HEK293T (cell line): ENCODE results near the gene TRIM47.

ENCODE experiments used
- CTBP1 ChIP-seq: fragments of 450-650 bp; IDR thresholded peaks from 2 replicates; pipeline ENCODE4 v1.6.1; 2016; ENCODE audit warnings: borderline replicate concordance
- ELF4 ChIP-seq: fragments of 450-650 bp; IDR thresholded peaks from 2 replicates; pipeline ENCODE4 v1.6.1; 2017; ENCODE audit warnings: antibody characterized with exemption
- FOXA1 ChIP-seq: fragments of 450-650 bp; IDR thresholded peaks from 2 replicates; pipeline ENCODE4 v1.6.1; 2016; ENCODE audit warnings: mild to moderate bottlenecking
- FOXK2 ChIP-seq: fragments of 450-650 bp; IDR thresholded peaks from 2 replicates; pipeline ENCODE4 v1.6.1; 2016; ENCODE audit warnings: mild to moderate bottlenecking
- FOXM1 ChIP-seq: fragments of 450-650 bp; IDR thresholded peaks from 2 replicates; pipeline ENCODE4 v1.6.1; 2017; ENCODE audit warnings: mild to moderate bottlenecking, borderline replicate concordance
- HDGF ChIP-seq: fragments of 450-650 bp; IDR thresholded peaks from 2 replicates; pipeline ENCODE4 v1.6.1; 2017; ENCODE audit warnings: antibody characterized with exemption, borderline replicate concordance
- SP1 ChIP-seq: fragments of 450-650 bp; IDR thresholded peaks from 2 replicates; pipeline ENCODE4 v1.6.1; 2017
- SUZ12 ChIP-seq: fragments of 450-650 bp; IDR thresholded peaks from 2 replicates; pipeline ENCODE4 v1.6.1; 2016; ENCODE audit warnings: mild to moderate bottlenecking
- ZNF384 ChIP-seq: fragments of 450-650 bp; IDR thresholded peaks from 2 replicates; pipeline ENCODE4 v1.6.1; 2016

DNA sequence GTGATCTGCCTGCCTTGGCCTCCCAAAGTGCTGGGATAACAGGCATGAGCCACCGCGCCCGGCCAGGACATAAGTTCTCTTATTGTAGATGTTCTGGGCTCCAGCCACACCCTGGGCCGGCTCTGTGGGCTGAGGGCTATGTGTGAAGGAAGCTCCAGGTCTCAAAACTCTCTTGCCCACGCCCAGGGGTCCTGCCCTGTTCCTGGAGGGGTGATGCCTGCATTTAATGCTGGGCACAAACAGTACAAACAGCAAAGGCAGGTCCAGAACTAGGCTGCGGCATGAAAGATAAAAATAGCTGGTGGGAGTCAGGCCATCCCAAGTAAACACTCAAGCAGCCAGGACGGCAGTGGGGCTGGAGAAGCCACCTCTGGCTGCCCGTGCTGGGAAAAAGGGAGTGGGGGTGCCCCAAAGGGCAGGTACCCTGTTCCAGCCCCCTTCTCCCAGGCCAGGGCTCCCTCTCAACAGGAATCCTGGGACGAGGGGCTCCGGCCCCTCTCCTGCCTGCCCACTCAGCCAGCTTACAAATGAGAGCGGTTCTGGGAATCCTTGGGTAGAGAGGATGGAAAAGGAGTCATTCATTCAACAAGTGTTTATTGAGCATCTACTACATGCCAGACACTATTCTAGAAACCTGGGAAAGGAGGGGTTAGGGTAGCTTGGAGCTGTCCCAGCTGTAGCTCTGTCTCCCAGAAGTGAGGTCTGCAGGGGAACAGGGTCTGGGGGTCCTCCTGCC lies 4.6 kb downstream of the TRIM47 start:
- no peak for TF ChIP-seq FOXA1
- TF ChIP-seq SP1 = no peak
- TF ChIP-seq CTBP1 = no peak
- no peak for TF ChIP-seq ELF4
- TF ChIP-seq HDGF = no peak
- no peak for TF ChIP-seq SUZ12
- TF ChIP-seq FOXM1 = no peak
- no peak for TF ChIP-seq FOXK2
- TF ChIP-seq ZNF384 = no peak
